Measurements from ENCODE around the gene MCTS1. TPM values are rescaled to one million over a fixed set of nuclear protein-coding genes. Genes with fewer than 3 reads are reported as not detected.
"Not testable (repeated sequence)": the region's sequence is repeated elsewhere in the genome, so short reads cannot be mapped to it uniquely, and the experiment has no call there.

MCTS1 gene
- total RNA-seq, 3 donors from 2014 or later = 29.0 to 36.7 (median 35.0) TPM

GRCh38 chrX:120638619-120639018, 34.7 kb downstream of the MCTS1 start:
- Histone ChIP-seq H3K4me3 (no peak overlapping the region), H3K9me3 (no peaks in the 10 kb centered on the region), H3K36me3 (ENCODE audit: low read depth) (no peaks in the 10 kb centered on the region), H3K4me1 (ENCODE audit: low read depth) (no peaks in the 10 kb centered on the region)
- intact Hi-C loops (cut with DNase I, micrococcal nuclease) = no loop called here
- no peak for TF ChIP-seq CTCF (IDR thresholded peaks at IDR 0.05)
- DNase-seq (no peak), ATAC-seq (no peak)

- DNase-seq (no peak), ATAC-seq (no peak)
- intact Hi-C loops (cut with DNase I, micrococcal nuclease) = no loop called here
- Histone ChIP-seq H3K9me3 (no peaks in the 10 kb centered on the region), H3K4me1 (ENCODE audit: low read depth) (no peaks in the 10 kb centered on the region), H3K4me3 (no peak overlapping the region), H3K36me3 (ENCODE audit: low read depth) (no peaks in the 10 kb centered on the region)
- TF ChIP-seq CTCF (IDR thresholded peaks at IDR 0.05) = no peak
These were observed 39.0 kb downstream of the MCTS1 start for GRCh38 chrX:120642871-120643270.

GRCh38 chrX:120647127-120647526, 43.2 kb downstream of the MCTS1 start:
- Histone ChIP-seq H3K9me3 (no peaks in the 10 kb centered on the region), H3K36me3 (ENCODE audit: low read depth) (no peaks in the 10 kb centered on the region), H3K4me1 (ENCODE audit: low read depth) (no peaks in the 10 kb centered on the region), H3K4me3 (no peak overlapping the region)
- no peak for TF ChIP-seq CTCF (IDR thresholded peaks at IDR 0.05)
- intact Hi-C loops (cut with DNase I, micrococcal nuclease) = no loop called here
- DNase-seq = no peak
- ATAC-seq = no peak

- H3K4me3 ChIP-seq; H3K36me3 ChIP-seq (ENCODE audit: low read depth); DNase-seq; intact Hi-C loops (cut with DNase I, micrococcal nuclease); H3K9me3 ChIP-seq; H3K4me1 ChIP-seq (ENCODE audit: low read depth); ATAC-seq: not testable (repeated sequence)
These were observed 48.4 kb downstream of the MCTS1 start for GRCh38 chrX:120652256-120652655.

- H3K9me3 ChIP-seq = no peaks in the 10 kb centered on the region
- TF ChIP-seq CTCF (IDR thresholded peaks at IDR 0.05) = no peak
- intact Hi-C loops (cut with DNase I, micrococcal nuclease) = no loop called here
- no peak overlapping the region for H3K4me3 ChIP-seq
- no peak for DNase-seq
- no peaks in the 10 kb centered on the region for H3K36me3 ChIP-seq (ENCODE audit: low read depth)
- H3K4me1 ChIP-seq (ENCODE audit: low read depth) = no peaks in the 10 kb centered on the region
- ATAC-seq = peak; percentile 44
These were observed 49.1 kb downstream of the MCTS1 start for GRCh38 chrX:120653000-120653399.

GRCh38 chrX:120660637-120661036, 56.7 kb downstream of the MCTS1 start:
- no peak overlapping the region for H3K4me3 ChIP-seq
- H3K4me1 ChIP-seq (ENCODE audit: low read depth) = no peaks in the 10 kb centered on the region
- intact Hi-C loops (cut with DNase I, micrococcal nuclease) = loop anchor here in 1 of 2 donors (5.0 kb wide), 1 partner anchor 163 kb away; no protein-coding TSS in a partner anchor
- peak in 1 of 3 donors; percentile 6 for DNase-seq
- peak; percentile 66 for ATAC-seq
- no peak for TF ChIP-seq CTCF (IDR thresholded peaks at IDR 0.05)
- H3K9me3 ChIP-seq = no peaks in the 10 kb centered on the region
- H3K36me3 ChIP-seq (ENCODE audit: low read depth) = no peaks in the 10 kb centered on the region

Other genes with a start within 250 kb of the MCTS1 start
- not detected for gene ATP1B4, start 242.0 kb upstream of the MCTS1 start, total RNA-seq
- 10 to 100 TPM; 75.1 to 90.0 (median 79.0) TPM for gene LAMP2, start 134.8 kb upstream of the MCTS1 start, total RNA-seq
- 10 to 100 TPM; 27.4 to 47.1 (median 34.1) TPM for gene CUL4B, start 43.1 kb upstream of the MCTS1 start, total RNA-seq
- gene C1GALT1C1, start 26.0 kb downstream of the MCTS1 start, total RNA-seq = 10 to 100 TPM; 20.8 to 34.5 (median 24.3) TPM